Body of pancreas (tissue), 4 donors: ENCODE measurements around the gene PEPD.

ENCODE experiments used
- CTCF ChIP-seq, 7 experiments: fragments of 450-650 bp in 4 of 7; fragments of 200-600 bp in 3 of 7; sonication (generic) in 3 of 7; IDR thresholded peaks; one replicate each; pipeline ENCODE4 v1.5.1; 2016 to 2019; ENCODE audit warnings: antibody characterized with exemption in 7 of 7
- POLR2A ChIP-seq, 3 donors: fragments of 450-650 bp; IDR thresholded peaks; one replicate each; pipeline ENCODE4 v1.6.1; 2016; ENCODE audit warnings: antibody characterized with exemption in 3 of 3, mild to moderate bottlenecking in 2 of 3

GRCh38 chr19:33421368-33421767, 100.2 kb downstream of the PEPD start:
- TF ChIP-seq POLR2A (IDR thresholded peaks at IDR 0.05): no peak
- TF ChIP-seq CTCF (IDR thresholded peaks at IDR 0.05): no peak
